GM12878 (cell line): ENCODE measurements around the gene GLT1D1. TPM values are rescaled to one million over a fixed set of nuclear protein-coding genes. Genes with fewer than 3 reads are reported as not detected.
"Not testable (repeated sequence)": the region's sequence is repeated elsewhere in the genome, so short reads cannot be mapped to it uniquely, and the experiment has no call there.

Experiments
- ATAC-seq: fragments of 200-7000 bp; cut with Tn5 transposase; 3 replicates; pipeline ENCODE4 v1.9.1; 2020; ENCODE audit warnings: mild to moderate bottlenecking, moderate library complexity
- BruUV-seq: library from RNA; stranded (reverse); fragments of 400-500 nt; replicated peaks from 2 replicates; lab custom pipeline; 2021; lab: Mats Ljungman, UMichigan
- CTCF ChIA-PET: fragments of 300-600 bp; sonication (Branson Sonifier 250); formaldehyde crosslinking; extraction: SDS; loops from one replicate; lab custom pipeline; 2021; ENCODE audit warnings: inconsistent platforms; lab: Yijun Ruan, JAX
- POLR2A ChIA-PET: fragments of 350-600 bp; formaldehyde crosslinking; extraction: SDS; loops from one replicate; lab custom pipeline; 2021; ENCODE audit warnings: inconsistent platforms; lab: Charles Lee
- RAD21 ChIA-PET: fragments of 300-600 bp; sonication (Branson Sonifier 250); formaldehyde crosslinking; loops from one replicate; lab custom pipeline; 2023; ENCODE audit warnings: antibody characterized with exemption; ENCODE audit not compliant: unreplicated experiment; lab: Charles Lee
- SMC1A ChIA-PET: fragments of 300-600 bp; sonication (Branson Sonifier 250); formaldehyde crosslinking; loops from one replicate; lab custom pipeline; 2023; ENCODE audit not compliant: unreplicated experiment, uncharacterized antibody; lab: Charles Lee
- DNase-seq: peaks from one replicate; pipeline ENCODE4 v3.0.0-alpha.2; 2011; ENCODE audit warnings: low read depth, low spot score
- FAIRE-seq: peaks from 3 replicates; lab custom pipeline; 2011; peaks lifted over from hg19 to GRCh38; lab: Jason Lieb, UNC
- H2AFZ ChIP-seq: 2 replicates; pipeline ENCODE4 v1.6.0; 2011; ENCODE audit warnings: low read depth, low read length, control low read depth; ENCODE audit not compliant: control insufficient read depth
- H3K27ac ChIP-seq: 2 replicates; pipeline ENCODE4 v1.5.1; 2011; ENCODE audit warnings: control low read depth; ENCODE audit not compliant: control insufficient read depth, insufficient read depth
- H3K27me3 ChIP-seq, 2 experiments: replicated peaks in 1 of 2; 2 replicates each; pipeline versions ENCODE4 v1.6.0 to v1.6.1; 2011; ENCODE audit warnings: low read length in 1 of 2; ENCODE audit not compliant: control insufficient read depth in 2 of 2, insufficient read depth in 2 of 2
- H3K36me3 ChIP-seq, 2 experiments: 2 replicates each; pipeline ENCODE4 v1.5.1; 2011; ENCODE audit warnings: low read length in 1 of 2; ENCODE audit not compliant: control insufficient read depth in 2 of 2, insufficient read depth in 2 of 2
- H3K4me1 ChIP-seq: 2 replicates; pipeline ENCODE4 v1.6.1; 2011; ENCODE audit warnings: mild to moderate bottlenecking, low read length, moderate library complexity, mixed read lengths; ENCODE audit not compliant: control insufficient read depth, insufficient read depth
- H3K4me2 ChIP-seq: 2 replicates; pipeline ENCODE4 v1.6.0; 2011; ENCODE audit warnings: control low read depth; ENCODE audit not compliant: control insufficient read depth, insufficient read depth
- H3K4me3 ChIP-seq: fragments of 200-600 bp; sonication (generic); 2 replicates; pipeline ENCODE4 v1.5.1; 2016
- H3K79me2 ChIP-seq: 2 replicates; pipeline ENCODE4 v1.6.0; 2011; ENCODE audit warnings: low read length; ENCODE audit not compliant: control insufficient read depth, insufficient read depth
- H3K9ac ChIP-seq: 2 replicates; pipeline ENCODE4 v1.8.0; 2011; ENCODE audit warnings: low read length, control low read depth, mixed read lengths; ENCODE audit not compliant: control insufficient read depth, insufficient read depth
- H3K9me3 ChIP-seq: replicated peaks from 3 replicates; pipeline ENCODE4 v1.5.1; 2011; ENCODE audit warnings: mild to moderate bottlenecking, low read length; ENCODE audit not compliant: control insufficient read depth, insufficient read depth
- H4K20me1 ChIP-seq: 2 replicates; pipeline ENCODE4 v1.6.0; 2011; ENCODE audit not compliant: control insufficient read depth, insufficient read depth
- ATF2 ChIP-seq: IDR thresholded peaks from 2 replicates; pipeline ENCODE4 v1.6.1; 2012; ENCODE audit warnings: low read length, inconsistent platforms
- JUNB ChIP-seq: IDR thresholded peaks from 2 replicates; pipeline ENCODE4 v1.6.1; 2016; ENCODE audit warnings: antibody characterized with exemption, mild to moderate bottlenecking
- MTA3 ChIP-seq: IDR thresholded peaks from 2 replicates; pipeline ENCODE4 v1.6.1; 2012; ENCODE audit warnings: low read length, inconsistent platforms, borderline replicate concordance
- PAX5 ChIP-seq: IDR thresholded peaks from 2 replicates; pipeline ENCODE4 v1.6.1; 2011; ENCODE audit warnings: low read depth, low read length, borderline replicate concordance
- POLR2AphosphoS2 ChIP-seq: IDR thresholded peaks from 2 replicates; pipeline ENCODE4 v1.6.1; 2011; ENCODE audit warnings: low read depth, mild to moderate bottlenecking, low read length, improper control_type of control experiment, moderate library complexity
- SKIL ChIP-seq: fragments of 450-650 bp; IDR thresholded peaks from 2 replicates; pipeline ENCODE4 v1.6.1; 2017; ENCODE audit warnings: mild to moderate bottlenecking, low read depth, inconsistent platforms; ENCODE audit not compliant: poor library complexity, severe bottlenecking
- SPI1 ChIP-seq: IDR thresholded peaks from 2 replicates; pipeline ENCODE4 v1.6.1; 2011; ENCODE audit warnings: low read depth, mild to moderate bottlenecking, low read length, moderate library complexity, borderline replicate concordance; ENCODE audit not compliant: insufficient read depth
- WGBS: methylation state at CpG from one replicate; pipeline ENCODE4 v1.1.6; 2016; ENCODE audit warnings: low lambda C conversion rate; ENCODE audit not compliant: insufficient replicate concordance, insufficient coverage; ENCODE audit errors: missing lambda C conversion rate; 5-methylcytosine and 5-hydroxymethylcytosine counted together
- in situ Hi-C: fragments of 300-500 bp; cut with MboI; formaldehyde crosslinking; loops from 9 replicates; pipeline ENCODE4 v1.14.3; 2018; ENCODE audit warnings: mixed read lengths
- intact Hi-C: fragments of 100-400 bp; cut with micrococcal nuclease; formaldehyde crosslinking; loops from one replicate; pipeline ENCODE4 v1.14.2; 2022; ENCODE audit not compliant: unreplicated experiment
- polyA plus RNA-seq, 11 experiments: library from polyadenylated mRNA; depleted of rRNA in 4 of 11; unstranded in 6 of 11; stranded (reverse) in 5 of 11; fragments of >200 nt; fragmentation: Nextera tagmentation in 4 of 11; fragmentation: Illumina TruSeq in 1 of 11; extraction: Ambion mirVana in 4 of 11; extraction: Trizol in 1 of 11; gene quantifications; 1 replicate in 1 of 11; 2 replicates in 10 of 11; pipeline versions ENCODE4 v1.2.1 to v1.2.3, GENCODE V29; 2011 to 2016; ENCODE audit warnings: inconsistent platforms in 2 of 11, missing spikeins in 2 of 11, low read depth in 1 of 11
- total RNA-seq, 4 experiments: library from RNA; depleted of rRNA in 3 of 4; stranded (reverse); fragments of >200 nt in 3 of 4; fragmentation: Illumina TruSeq in 1 of 4; extraction: Trizol in 1 of 4; gene quantifications; 2 replicates each; pipeline versions ENCODE4 v1.2.1 to v1.2.3, GENCODE V29; 2013 to 2021

The GLT1D1 gene
- total and polyA plus RNA-seq, 10 of the 15 experiments (the other 5 are each of a cell fraction or from before 2014, with no cell fraction given) = 0.42 to 62.8 (median 3.0) TPM

GRCh38 chr12:128851429-128851828 lies 1.8 kb upstream of the GLT1D1 start:
- not testable (repeated sequence) for BruUV-seq

GRCh38 chr12:128852026-128852698 lies 1.1 kb upstream of the GLT1D1 start:
- no peaks in the 10 kb centered on the region for H3K9me3 ChIP-seq
- H2AFZ ChIP-seq = no peak overlapping the region
- no peak overlapping the region for H3K27ac ChIP-seq
- RAD21 ChIA-PET = interaction anchor here (1.3 kb wide), 1 partner anchor 11 kb away, joined by 3 read pairs; no protein-coding TSS in a partner anchor
- H3K4me3 ChIP-seq = no peak overlapping the region
- H3K79me2 ChIP-seq = no peaks in the 10 kb centered on the region; the same call in 1 of the 2 replicates
- WGBS = 86% methylated on average over 8 of the region's 8 CpGs
- TF ChIP-seq SPI1 (0 out of 2 replicates have a peak, but pooled peaks have one; percentile 2), SKIL (no peak), PAX5 (no peak), MTA3 (no peak), POLR2AphosphoS2 (no peak), ATF2 (no peak), JUNB (no peak)
- TF ChIP-seq, all 136 proteins: peak for 1
- peaks cover 11% of the 10 kb centered on the region; the same call in 1 of the 2 replicates for H3K4me1 ChIP-seq
- H4K20me1 ChIP-seq = no peaks in the 10 kb centered on the region
- ChIA-PET SMC1A (interaction anchor here (1.1 to 1.5 kb wide), 2 partner anchors 15 to 27 kb away, joined by 3 to 4 read pairs; no protein-coding TSS in a partner anchor), POLR2A (no interaction called here), CTCF (interaction anchor here (1.0 kb wide), 1 partner anchor 11 kb away, joined by 3 read pairs; no protein-coding TSS in a partner anchor)
- H3K4me2 ChIP-seq = no peak overlapping the region
- intact Hi-C loops = no loop called here
- no TSS peak for BruUV-seq
- ATAC-seq = no peak
- DNase-seq = no peak
- no peak for FAIRE-seq
- in situ Hi-C loops = no loop called here
- H3K9ac ChIP-seq = no peak overlapping the region
- no peaks in the 10 kb centered on the region for H3K36me3 ChIP-seq
- no peaks in the 10 kb centered on the region for H3K27me3 ChIP-seq

More at GRCh38 chr12:128851429-128851828, 1.8 kb upstream of the GLT1D1 start:
- FAIRE-seq, H3K4me2 ChIP-seq, H3K4me3 ChIP-seq, in situ Hi-C loops, H3K4me1 ChIP-seq, H3K27me3 ChIP-seq, H2AFZ ChIP-seq, H3K27ac ChIP-seq, intact Hi-C loops, H3K9ac ChIP-seq, ATAC-seq, H3K79me2 ChIP-seq, DNase-seq, H3K9me3 ChIP-seq, H3K36me3 ChIP-seq, H4K20me1 ChIP-seq: not testable (repeated sequence)
- ChIA-PET POLR2A (interaction anchor here (0.6 to 1.4 kb wide), 2 partner anchors 19 to 22 kb away, joined by 3 read pairs; no protein-coding TSS in a partner anchor), RAD21 (interaction anchor here (1.0 to 1.5 kb wide), 4 partner anchors 11 to 27 kb away, joined by 3 to 5 read pairs (median 4); partner anchors contain the start of gene SLC15A4), CTCF (interaction anchor here (0.6 to 1.0 kb wide), 2 partner anchors 11 to 20 kb away, joined by 3 to 4 read pairs; no protein-coding TSS in a partner anchor), SMC1A (interaction anchor here (1.0 to 1.7 kb wide), 6 partner anchors 11 to 115 kb away, joined by 3 to 6 read pairs (median 4); no protein-coding TSS in a partner anchor)
- WGBS = 86% methylated on average over 7 of the region's 7 CpGs
